Ectodermal cell (in vitro differentiated cells): ENCODE data around the gene RNLS.
A peak's percentile ranks its signal among the peaks of the same experiment; 100 is the strongest.

ENCODE experiments used
- H3K27ac ChIP-seq: 2 replicates; pipeline ENCODE4 v1.7.0; 2013; ENCODE audit warnings: mild to moderate bottlenecking, low read depth, low read length; ENCODE audit not compliant: insufficient read depth, poor library complexity, severe bottlenecking
- H3K27me3 ChIP-seq: 2 replicates; pipeline ENCODE4 v1.7.0; 2013; ENCODE audit warnings: mild to moderate bottlenecking, low read length; ENCODE audit not compliant: insufficient read depth, control insufficient read depth, poor library complexity, severe bottlenecking
- H3K36me3 ChIP-seq: one replicate; pipeline ENCODE4 v1.7.0; 2013; ENCODE audit warnings: low read length; ENCODE audit not compliant: control insufficient read depth, insufficient read depth
- H3K4me1 ChIP-seq: one replicate; pipeline ENCODE4 v1.7.0; 2013; ENCODE audit warnings: low read length; ENCODE audit not compliant: control insufficient read depth, insufficient read depth
- H3K4me3 ChIP-seq: 2 replicates; pipeline ENCODE4 v1.7.0; 2013; ENCODE audit warnings: low read depth, low read length, control low read depth; ENCODE audit not compliant: insufficient read depth
- H3K9me3 ChIP-seq: 2 replicates; pipeline ENCODE4 v1.7.0; 2013; ENCODE audit warnings: mild to moderate bottlenecking, low read length, moderate library complexity; ENCODE audit not compliant: control insufficient read depth
- WGBS, 2 experiments: methylation state at CpG; one replicate each; pipeline ENCODE4 v1.1.7; 2013; ENCODE audit warnings: missing lambda C conversion rate in 2 of 2; 5-methylcytosine and 5-hydroxymethylcytosine counted together

The RNLS gene

DNA sequence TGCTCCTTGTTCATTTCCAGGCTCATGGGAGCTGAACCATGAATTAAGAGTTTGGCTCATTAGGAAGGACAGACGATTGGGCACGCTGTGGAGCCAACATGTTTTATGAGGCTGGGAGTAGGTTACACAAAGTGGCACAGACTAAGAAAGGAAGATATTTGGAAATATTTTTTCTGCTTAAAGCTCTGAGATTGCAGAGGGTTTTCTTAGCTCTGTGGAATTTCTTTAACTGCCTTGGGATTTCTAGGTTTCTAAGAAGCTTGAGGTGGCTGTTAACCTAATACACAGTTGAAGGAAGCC lies 344.6 kb downstream of the RNLS start:
- Histone ChIP-seq H3K27me3 (no peaks in the 10 kb centered on the region), H3K9me3 (no peaks in the 10 kb centered on the region), H3K4me3 (no peak overlapping the region), H3K27ac (no peak overlapping the region), H3K36me3 (no peaks in the 10 kb centered on the region), H3K4me1 (peaks cover 9% of the 10 kb centered on the region)
- 96 to 97% methylated on average over 2 of the region's 2 CpGs for WGBS, 2 experiments

- Histone ChIP-seq H3K27ac (no peak overlapping the region), H3K4me3 (no peak overlapping the region), H3K27me3 (no peaks in the 10 kb centered on the region), H3K9me3 (no peaks in the 10 kb centered on the region), H3K36me3 (no peaks in the 10 kb centered on the region), H3K4me1 (peaks cover 10% of the 10 kb centered on the region)
- 93 to 95% methylated on average over 2 of the region's 2 CpGs for WGBS, 2 experiments
Measured at GRCh38 chr10:88237896-88238614, 345.1 kb downstream of the RNLS start.

GRCh38 chr10:88236121-88236743 lies 346.9 kb downstream of the RNLS start:
- H3K27ac ChIP-seq: no peak overlapping the region
- H3K4me1 ChIP-seq: peaks cover 10% of the 10 kb centered on the region
- no peaks in the 10 kb centered on the region for H3K27me3 ChIP-seq
- H3K9me3 ChIP-seq: no peaks in the 10 kb centered on the region
- H3K4me3 ChIP-seq: no peak overlapping the region
- H3K36me3 ChIP-seq: no peaks in the 10 kb centered on the region
- 100% methylated on average over 1 to 2 of the region's 2 CpGs for WGBS, 2 experiments

GRCh38 chr10:88234297-88234696 lies 348.8 kb downstream of the RNLS start:
- Histone ChIP-seq H3K27ac (no peak overlapping the region), H3K4me3 (no peak overlapping the region), H3K9me3 (no peaks in the 10 kb centered on the region), H3K27me3 (no peaks in the 10 kb centered on the region), H3K36me3 (no peaks in the 10 kb centered on the region), H3K4me1 (peaks cover 10% of the 10 kb centered on the region)
- 75 to 89% methylated on average over 4 of the region's 4 CpGs for WGBS, 2 experiments

DNA sequence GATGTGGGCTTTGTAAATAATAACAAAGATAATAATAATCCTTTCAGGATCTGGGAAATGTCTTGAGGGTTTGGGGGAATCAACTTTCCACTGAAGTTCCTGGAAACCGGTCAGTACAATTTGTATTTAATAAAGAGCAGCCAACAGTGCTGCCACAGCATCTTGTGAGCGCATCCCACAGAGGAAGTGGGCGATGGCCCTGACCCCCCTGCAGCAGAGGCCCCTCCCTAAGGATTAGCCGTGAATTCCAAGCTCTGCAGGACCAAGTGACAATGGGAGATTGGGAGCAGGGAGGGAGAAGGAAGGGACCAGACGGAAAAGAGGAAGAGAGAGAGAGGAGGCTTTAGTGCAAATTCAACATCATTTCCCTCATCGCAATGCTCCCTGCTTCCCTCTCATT lies 349.2 kb downstream of the RNLS start:
- Histone ChIP-seq H3K4me1 (peaks cover 10% of the 10 kb centered on the region), H3K9me3 (no peaks in the 10 kb centered on the region), H3K27me3 (no peaks in the 10 kb centered on the region), H3K4me3 (no peak overlapping the region), H3K27ac (no peak overlapping the region), H3K36me3 (no peaks in the 10 kb centered on the region)
- 50 to 51% methylated on average over 6 of the region's 6 CpGs for whole genome bisulfite sequencing, 2 experiments

GRCh38 chr10:88232983-88233543 lies 350.1 kb downstream of the RNLS start:
- WGBS, 2 experiments: 73 to 75% methylated on average over 7 of the region's 7 CpGs
- Histone ChIP-seq H3K36me3 (no peaks in the 10 kb centered on the region), H3K4me1 (peaks cover 10% of the 10 kb centered on the region), H3K4me3 (no peak overlapping the region), H3K27ac (peak overlapping the region; percentile 73), H3K9me3 (no peaks in the 10 kb centered on the region), H3K27me3 (no peaks in the 10 kb centered on the region)

GRCh38 chr10:88232029-88232895 lies 350.9 kb downstream of the RNLS start:
- Histone ChIP-seq H3K4me1 (peaks cover 17% of the 10 kb centered on the region), H3K27me3 (no peaks in the 10 kb centered on the region), H3K27ac (no peak overlapping the region), H3K9me3 (no peaks in the 10 kb centered on the region), H3K36me3 (no peaks in the 10 kb centered on the region), H3K4me3 (no peak overlapping the region)
- WGBS, 2 experiments: 84 to 91% methylated on average over 5 of the region's 5 CpGs

- Histone ChIP-seq H3K9me3 (no peaks in the 10 kb centered on the region), H3K4me3 (no peak overlapping the region), H3K27me3 (no peaks in the 10 kb centered on the region), H3K4me1 (peaks cover 23% of the 10 kb centered on the region), H3K27ac (no peak overlapping the region), H3K36me3 (no peaks in the 10 kb centered on the region)
- 54 to 57% methylated on average over 8 of the region's 8 CpGs for WGBS, 2 experiments
Measured at GRCh38 chr10:88230251-88230650, 352.9 kb downstream of the RNLS start.

DNA sequence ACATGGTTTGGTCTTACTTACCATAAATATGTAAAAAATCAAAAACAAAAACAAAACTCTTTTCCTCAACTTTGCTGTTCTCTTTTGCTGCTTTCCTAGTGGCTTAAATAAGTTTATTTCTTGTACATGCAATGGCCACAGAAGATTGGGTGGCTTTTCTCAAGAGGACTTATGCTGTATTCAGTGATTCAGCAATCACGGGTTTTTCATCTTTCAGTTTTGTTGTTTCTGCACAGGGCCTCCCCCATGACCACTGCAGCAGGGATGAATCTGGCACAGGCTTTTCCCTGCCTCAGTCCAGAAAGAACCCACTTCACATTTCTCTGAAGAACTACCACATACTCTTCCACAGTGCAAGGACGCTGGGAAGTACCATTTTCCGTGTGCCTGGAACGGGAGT lies 355.0 kb downstream of the RNLS start:
- Histone ChIP-seq H3K4me3 (no peak overlapping the region), H3K4me1 (peaks cover 12% of the 10 kb centered on the region), H3K27ac (no peak overlapping the region), H3K27me3 (no peaks in the 10 kb centered on the region), H3K9me3 (no peaks in the 10 kb centered on the region), H3K36me3 (no peaks in the 10 kb centered on the region)
- WGBS, 2 experiments: 95 to 99% methylated on average over 4 of the region's 4 CpGs
